IMR-90 (cell line): ENCODE data around the gene LRIG1. TPM values are rescaled to one million over a fixed set of nuclear protein-coding genes. Genes with fewer than 3 reads are reported as not detected.

Experiments
- ATAC-seq: fragments of 200-7000 bp; cut with Tn5 transposase; 2 replicates; pipeline ENCODE4 v1.9.1; 2020; ENCODE audit warnings: low read depth, mild to moderate bottlenecking, moderate library complexity
- BruUV-seq: library from RNA; stranded (reverse); fragments of 400-500 nt; replicated peaks from 2 replicates; lab custom pipeline; 2021; lab: Mats Ljungman, UMichigan
- CTCF ChIA-PET: fragments of 300-600 bp; formaldehyde crosslinking; extraction: SDS; loops from one replicate; lab custom pipeline; 2021; ENCODE audit warnings: antibody characterized with exemption; lab: Yijun Ruan, JAX
- POLR2A ChIA-PET: fragments of 300-600 bp; sonication (Branson Sonifier 250); formaldehyde crosslinking; loops from one replicate; lab custom pipeline; 2022; ENCODE audit warnings: antibody characterized with exemption; ENCODE audit not compliant: unreplicated experiment; lab: Charles Lee
- DNase-seq: peaks from one replicate; pipeline ENCODE4 v3.0.0; 2013
- H2AFZ ChIP-seq: replicated peaks from 2 replicates; pipeline ENCODE3; 2013; ENCODE audit warnings: low read length, mild to moderate bottlenecking; ENCODE audit not compliant: poor library complexity
- H2AK5ac ChIP-seq: 2 replicates; pipeline ENCODE4 v1.6.1; 2013; ENCODE audit warnings: low read depth, low read length, inconsistent platforms
- H2AK9ac ChIP-seq: replicated peaks from 2 replicates; pipeline ENCODE3; 2013; ENCODE audit warnings: mild to moderate bottlenecking, low read depth, low read length, moderate library complexity; ENCODE audit not compliant: poor library complexity
- H2BK120ac ChIP-seq: 2 replicates; pipeline ENCODE4 v1.6.1; 2013; ENCODE audit warnings: low read depth, low read length, inconsistent platforms
- H2BK15ac ChIP-seq: 3 replicates; pipeline ENCODE4 v1.6.1; 2013; ENCODE audit warnings: low read depth, low read length, inconsistent platforms
- H2BK20ac ChIP-seq: 2 replicates; pipeline ENCODE4 v1.6.1; 2013; ENCODE audit warnings: low read depth, mild to moderate bottlenecking, inconsistent platforms, low read length, moderate library complexity
- H2BK5ac ChIP-seq: 2 replicates; pipeline ENCODE4 v1.6.1; 2013; ENCODE audit warnings: mild to moderate bottlenecking, low read depth, low read length, inconsistent platforms; ENCODE audit not compliant: poor library complexity, severe bottlenecking
- H3K14ac ChIP-seq: replicated peaks from 2 replicates; pipeline ENCODE4 v1.6.1; 2013; ENCODE audit warnings: low read depth, low read length, inconsistent platforms
- H3K18ac ChIP-seq: 2 replicates; pipeline ENCODE4 v1.6.1; 2013; ENCODE audit warnings: low read depth, low read length, control low read depth
- H3K23ac ChIP-seq: 2 replicates; pipeline ENCODE4 v1.6.1; 2013; ENCODE audit warnings: low read depth, low read length, inconsistent platforms
- H3K27ac ChIP-seq: 2 replicates; pipeline ENCODE4 v1.5.1; 2013; ENCODE audit warnings: mild to moderate bottlenecking, control low read depth, low read length; ENCODE audit not compliant: insufficient read depth
- H3K27me3 ChIP-seq: 2 replicates; pipeline ENCODE4 v1.6.1; 2013; ENCODE audit warnings: low read length; ENCODE audit not compliant: control insufficient read depth, insufficient read depth
- H3K36me3 ChIP-seq: 2 replicates; pipeline ENCODE4 v1.6.1; 2013; ENCODE audit warnings: low read length, mixed read lengths; ENCODE audit not compliant: control insufficient read depth, insufficient read depth
- H3K4ac ChIP-seq: 2 replicates; pipeline ENCODE4 v1.6.1; 2013; ENCODE audit warnings: low read depth, low read length, inconsistent platforms
- H3K4me1 ChIP-seq: 2 replicates; pipeline ENCODE4 v1.6.1; 2013; ENCODE audit warnings: low read length, mixed read lengths; ENCODE audit not compliant: control insufficient read depth, insufficient read depth
- H3K4me2 ChIP-seq: 2 replicates; pipeline ENCODE4 v1.6.1; 2013; ENCODE audit warnings: low read depth, mild to moderate bottlenecking, control low read depth, low read length, moderate library complexity
- H3K4me3 ChIP-seq: 2 replicates; pipeline ENCODE4 v1.5.1; 2013; ENCODE audit warnings: low read depth, mild to moderate bottlenecking, control low read depth, low read length, moderate library complexity; ENCODE audit not compliant: insufficient read depth
- H3K56ac ChIP-seq: 2 replicates; pipeline ENCODE4 v1.6.1; 2013; ENCODE audit warnings: low read length, inconsistent platforms; ENCODE audit not compliant: insufficient read depth; ENCODE audit errors: extremely low read depth
- H3K79me1 ChIP-seq, 2 experiments: 2 replicates each; pipeline ENCODE4 v1.6.1; 2013; ENCODE audit warnings: low read length in 2 of 2, inconsistent platforms in 1 of 2, low read depth in 1 of 2
- H3K9ac ChIP-seq: 2 replicates; pipeline ENCODE4 v1.6.1; 2013; ENCODE audit warnings: low read depth, low read length, control low read depth
- H3K9me1 ChIP-seq: 2 replicates; pipeline ENCODE4 v1.6.1; 2013; ENCODE audit warnings: low read length, inconsistent platforms; ENCODE audit not compliant: insufficient read depth
- H3K9me3 ChIP-seq: 2 replicates; pipeline ENCODE4 v1.6.1; 2013; ENCODE audit warnings: low read length; ENCODE audit not compliant: control insufficient read depth, insufficient read depth
- H4K20me1 ChIP-seq: 2 replicates; pipeline ENCODE4 v1.6.1; 2013; ENCODE audit warnings: low read length, inconsistent platforms; ENCODE audit not compliant: insufficient read depth
- H4K5ac ChIP-seq: 2 replicates; pipeline ENCODE4 v1.6.1; 2013; ENCODE audit warnings: mild to moderate bottlenecking, low read depth, low read length, control low read depth
- H4K8ac ChIP-seq, 2 experiments: 2 replicates each; pipeline ENCODE4 v1.6.1; 2013; ENCODE audit warnings: low read depth in 2 of 2, low read length in 2 of 2, control low read depth in 1 of 2, inconsistent platforms in 1 of 2
- H4K91ac ChIP-seq: 2 replicates; pipeline ENCODE4 v1.6.1; 2013; ENCODE audit warnings: low read depth, low read length, inconsistent platforms; ENCODE audit not compliant: insufficient read depth
- MXI1 ChIP-seq: IDR thresholded peaks from 2 replicates; pipeline ENCODE4 v1.6.1; 2012; ENCODE audit warnings: low read depth, mild to moderate bottlenecking, low read length, moderate library complexity, borderline replicate concordance
- SMC3 ChIP-seq: fragments of 150-350 bp; IDR thresholded peaks from 2 replicates; pipeline ENCODE4 v1.6.1; 2016; ENCODE audit warnings: low read depth, mild to moderate bottlenecking, antibody characterized with exemption, low read length, moderate library complexity
- WGBS, 2 experiments: methylation state at CpG; one replicate each; pipeline versions ENCODE4 v1.1.5 to v1.1.7; 2013; ENCODE audit warnings: missing lambda C conversion rate in 2 of 2; ENCODE audit not compliant: insufficient read length in 1 of 2; ENCODE audit errors: extremely low coverage in 2 of 2; 5-methylcytosine and 5-hydroxymethylcytosine counted together
- dilution Hi-C: fragments of 300-500 bp; cut with HindIII; formaldehyde crosslinking; loops from one replicate; pipeline ENCODE4 v1.14.3; 2018; ENCODE audit warnings: low sequenced_read_pairs; ENCODE audit not compliant: unreplicated experiment
- in situ Hi-C: fragments of 300-500 bp; cut with MboI; formaldehyde crosslinking; loops from 3 replicates; pipeline ENCODE4 v1.14.3; 2019; ENCODE audit warnings: low sequenced_read_pairs, inconsistent platforms, mixed read lengths
- intact Hi-C: fragments of 100-400 bp; cut with micrococcal nuclease; formaldehyde crosslinking; loops from 2 replicates; pipeline ENCODE4 v1.10.0; 2022
- polyA plus RNA-seq, 3 experiments: library from polyadenylated mRNA; depleted of rRNA; stranded (reverse); fragments of >200 nt; gene quantifications; 2 replicates each; pipeline ENCODE4 v1.2.3, GENCODE V29; 2012; ENCODE audit warnings: low replicate concordance in 1 of 3
- total RNA-seq: library from RNA; depleted of rRNA; stranded (reverse); fragments of >200 nt; gene quantifications from 2 replicates; pipeline ENCODE4 v1.2.3, GENCODE V29; 2012

The LRIG1 gene
- total and polyA plus RNA-seq, 2 of the 4 experiments (the other 2 are of a cell fraction), result 62.8 to 87.8 TPM

- no peak overlapping the region for H2BK5ac ChIP-seq
- no peak overlapping the region for H3K4ac ChIP-seq
- peaks cover 26% of the 10 kb centered on the region for H3K9me1 ChIP-seq
- H3K9ac ChIP-seq, result no peak overlapping the region
- no peak overlapping the region for H4K91ac ChIP-seq
- H3K4me2 ChIP-seq, result no peak overlapping the region
- ChIA-PET POLR2A (no interaction called here), CTCF (no interaction called here)
- H4K5ac ChIP-seq, result no peak overlapping the region
- H3K14ac ChIP-seq, result no peak overlapping the region
- in situ Hi-C loops (no loop called here), dilution Hi-C loops (no loop called here), intact Hi-C loops (no loop called here)
- H3K27ac ChIP-seq, result no peak overlapping the region
- H3K4me1 ChIP-seq, result peaks cover 21% of the 10 kb centered on the region
- no peak for ATAC-seq
- H2AK5ac ChIP-seq, result peak overlapping the region; percentile 39
- H2BK15ac ChIP-seq, result no peak overlapping the region
- H3K18ac ChIP-seq, result no peak overlapping the region
- 100% methylated on average over 1 of the region's 6 CpGs; no CpG with 5 or more reads in 1 of the 2 experiments for WGBS, 2 experiments
- H3K4me3 ChIP-seq, result no peak overlapping the region
- DNase-seq, result no peak
- H4K8ac ChIP-seq, result no peak overlapping the region
- H2BK20ac ChIP-seq, result no peak overlapping the region
- H2AK9ac ChIP-seq, result peak overlapping the region; percentile 6
- H3K9me3 ChIP-seq, result no peaks in the 10 kb centered on the region
- no peaks in the 10 kb centered on the region for H3K27me3 ChIP-seq
- peaks cover 28 to 57% of the 10 kb centered on the region in 2 experiments for H3K79me1 ChIP-seq
- no peaks in the 10 kb centered on the region for H4K20me1 ChIP-seq
- TF ChIP-seq MXI1 (no peak), SMC3 (no peak)
- no peak overlapping the region for H3K56ac ChIP-seq
- peaks cover 8% of the 10 kb centered on the region; the same call in 1 of the 2 replicates for H3K36me3 ChIP-seq
- BruUV-seq, result no TSS peak
- H2AFZ ChIP-seq, result no peak overlapping the region
- H2BK120ac ChIP-seq, result no peak overlapping the region
- H3K23ac ChIP-seq, result no peak overlapping the region
Measured at GRCh38 chr3:66435989-66436388, 64.8 kb downstream of the LRIG1 start.
